Stomach (tissue), 9 donors: ENCODE data around the gene NUP133. TPM values are rescaled to one million over a fixed set of nuclear protein-coding genes. Genes with fewer than 3 reads are reported as not detected.

Source experiments
- DNase-seq, 2 donors: peaks; one replicate each; pipeline versions ENCODE4 v3.0.0 to v3.0.0-alpha.2; 2013 to 2019
- H3K27ac ChIP-seq, 5 donors: fragments of 200-600 bp in 4 of 5; sonication (generic) in 4 of 5; one replicate each; pipeline ENCODE4 v1.5.1; 2013 to 2019; ENCODE audit warnings: mild to moderate bottlenecking in 1 of 5, moderate library complexity in 1 of 5
- H3K27me3 ChIP-seq, 3 donors: fragments of 200-600 bp; sonication (generic); one replicate each; pipeline ENCODE4 v1.5.1; 2017 to 2019; ENCODE audit warnings: mixed run types in 1 of 3
- H3K36me3 ChIP-seq, 4 donors: fragments of 200-600 bp; sonication (generic); 1 replicate in 3 of 4; 2 replicates in 1 of 4; pipeline ENCODE4 v1.5.1; 2016 to 2019
- H3K4me1 ChIP-seq, 4 donors: fragments of 200-600 bp; sonication (generic); one replicate each; pipeline ENCODE4 v1.5.1; 2016 to 2019
- H3K4me3 ChIP-seq, 4 donors: fragments of 200-600 bp; sonication (generic) in 3 of 4; one replicate each; pipeline ENCODE4 v1.5.1; 2016 to 2019; ENCODE audit warnings: mild to moderate bottlenecking in 1 of 4
- H3K9me3 ChIP-seq, 4 donors: fragments of 200-600 bp; sonication (generic); one replicate each; pipeline ENCODE4 v1.5.1; 2016 to 2019
- CTCF ChIP-seq, 7 experiments: fragments of 450-650 bp in 4 of 7; fragments of 200-600 bp in 3 of 7; sonication (generic) in 3 of 7; IDR thresholded peaks; one replicate each; pipeline ENCODE4 v1.5.1; 2016 to 2019; ENCODE audit warnings: antibody characterized with exemption in 7 of 7, control low read depth in 2 of 7, mild to moderate bottlenecking in 1 of 7
- EP300 ChIP-seq: sonication (generic); formaldehyde crosslinking; IDR thresholded peaks from one replicate; pipeline ENCODE4 v1.6.1; 2017; ENCODE audit warnings: antibody characterized with exemption
- POLR2A ChIP-seq, 4 donors: fragments of 450-650 bp; IDR thresholded peaks; one replicate each; pipeline ENCODE4 v1.6.1; 2016; ENCODE audit warnings: antibody characterized with exemption in 4 of 4, control low read depth in 2 of 4, mild to moderate bottlenecking in 1 of 4, moderate library complexity in 1 of 4
- POLR2AphosphoS5 ChIP-seq, 3 donors: sonication (generic); formaldehyde crosslinking; IDR thresholded peaks; one replicate each; pipeline ENCODE4 v1.6.1; 2016; ENCODE audit warnings: antibody characterized with exemption in 3 of 3
- WGBS, 5 donors: extraction: QIAGEN DNeasy Blood & Tissue Kit in 3 of 5; methylation state at CpG; one replicate each; pipeline versions ENCODE4 v1.1.5 to v1.1.7; 2013 to 2018; 5-methylcytosine and 5-hydroxymethylcytosine counted together
- intact Hi-C: fragments of 100-400 bp; cut with DNase I; formaldehyde crosslinking; loops from one replicate; pipeline ENCODE4 v1.15.1; 2023; ENCODE audit warnings: low total_unique reads
- polyA plus RNA-seq, 3 donors: library from polyadenylated mRNA; stranded (reverse); fragments of 200-250 nt; gene quantifications; one replicate each; pipeline ENCODE4 v1.2.3, GENCODE V29; 2013
- total RNA-seq, 5 donors: library from RNA; depleted of rRNA; stranded (reverse); fragments of >200 nt; gene quantifications; one replicate each; pipeline versions ENCODE4 v1.1.0 to v1.2.3, GENCODE V29; 2014 to 2016
- donor health status: healthy with polysubstance abuse.
- donor health status: Bipolar disorder and iron deficiency.
- donor health status: healthy.

The NUP133 gene
- total and polyA plus RNA-seq, 8 donors, result 5.5 to 74.7 (median 17.0) TPM

DNA sequence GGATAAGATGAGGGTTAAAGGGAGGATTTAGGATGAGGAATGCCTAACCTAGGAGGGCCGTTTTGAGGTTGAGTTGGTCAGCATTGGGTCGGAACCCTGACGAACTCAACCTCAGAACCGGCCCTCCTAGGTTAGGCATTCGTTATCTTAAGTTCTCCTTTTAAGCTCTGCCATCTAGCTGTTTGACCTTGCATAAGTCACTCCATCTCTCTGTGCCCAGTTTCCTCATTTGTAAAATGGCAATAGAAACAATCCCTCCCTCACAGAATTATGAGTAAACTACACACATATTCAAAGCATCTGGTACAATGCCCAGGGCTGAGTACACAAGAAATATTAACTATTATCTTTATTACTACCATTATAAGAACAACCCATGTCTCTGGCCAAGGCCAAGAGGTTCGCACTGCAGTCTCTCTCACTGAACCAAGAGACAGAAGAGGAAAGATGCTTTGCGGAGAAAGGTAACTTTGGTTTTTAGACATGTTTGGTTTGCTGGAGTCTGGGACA is 45.5 kb upstream of the NUP133 start:
- no peak overlapping the region for H3K27ac ChIP-seq
- TF ChIP-seq CTCF (IDR thresholded peaks at IDR 0.05), result no peak
- no peak for TF ChIP-seq POLR2A (IDR thresholded peaks at IDR 0.05)
- no peak for TF ChIP-seq EP300
- TF ChIP-seq POLR2AphosphoS5 (IDR thresholded peaks at IDR 0.05), result no peak
- no peaks in the 10 kb centered on the region for H3K27me3 ChIP-seq
- intact Hi-C loops, result no loop called here
- DNase-seq, result no peak
- peaks cover 0 to 5% (median 5%) of the 10 kb centered on the region in 4 donors for H3K36me3 ChIP-seq
- peaks cover 16 to 88% (median 51%) of the 10 kb centered on the region in 4 donors for H3K4me1 ChIP-seq
- WGBS, 5 donors, result 76 to 85% (median 82%) methylated on average over 7 of the region's 7 CpGs
- no peaks in the 10 kb centered on the region for H3K9me3 ChIP-seq
- no peak overlapping the region for H3K4me3 ChIP-seq

DNA sequence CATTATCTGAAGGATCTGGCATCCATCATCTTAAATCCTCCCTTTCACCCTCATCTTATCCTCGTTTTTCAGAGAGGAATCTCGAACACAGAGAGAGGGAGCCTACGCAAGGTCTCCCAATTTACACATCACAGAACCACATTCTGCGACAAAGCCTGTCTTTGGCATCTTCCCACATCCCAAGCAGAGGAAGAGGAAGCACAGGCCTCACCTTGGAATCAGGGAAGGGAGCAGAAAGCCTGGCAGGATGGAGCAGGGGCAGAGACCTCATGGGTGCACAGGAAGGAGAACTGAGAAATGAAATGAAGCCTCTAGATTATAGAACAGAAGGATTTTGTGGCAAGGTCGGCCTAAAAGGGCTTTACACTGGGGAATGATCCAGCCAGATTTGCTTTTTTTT is 44.6 kb upstream of the NUP133 start:
- 73 to 87% (median 85%) methylated on average over 5 of the region's 5 CpGs for WGBS, 5 donors
- Histone ChIP-seq H3K4me3 (no peak overlapping the region), H3K9me3 (no peaks in the 10 kb centered on the region), H3K36me3 (peaks cover 0 to 14% (median 13%) of the 10 kb centered on the region in 4 donors), H3K27ac (no peak overlapping the region), H3K4me1 (peaks cover 16 to 85% (median 50%) of the 10 kb centered on the region in 4 donors), H3K27me3 (no peaks in the 10 kb centered on the region)
- TF ChIP-seq POLR2AphosphoS5 (IDR thresholded peaks at IDR 0.05) (no peak), POLR2A (IDR thresholded peaks at IDR 0.05) (no peak), CTCF (IDR thresholded peaks at IDR 0.05) (no peak), EP300 (no peak)
- intact Hi-C loops, result no loop called here
- no peak for DNase-seq

DNA sequence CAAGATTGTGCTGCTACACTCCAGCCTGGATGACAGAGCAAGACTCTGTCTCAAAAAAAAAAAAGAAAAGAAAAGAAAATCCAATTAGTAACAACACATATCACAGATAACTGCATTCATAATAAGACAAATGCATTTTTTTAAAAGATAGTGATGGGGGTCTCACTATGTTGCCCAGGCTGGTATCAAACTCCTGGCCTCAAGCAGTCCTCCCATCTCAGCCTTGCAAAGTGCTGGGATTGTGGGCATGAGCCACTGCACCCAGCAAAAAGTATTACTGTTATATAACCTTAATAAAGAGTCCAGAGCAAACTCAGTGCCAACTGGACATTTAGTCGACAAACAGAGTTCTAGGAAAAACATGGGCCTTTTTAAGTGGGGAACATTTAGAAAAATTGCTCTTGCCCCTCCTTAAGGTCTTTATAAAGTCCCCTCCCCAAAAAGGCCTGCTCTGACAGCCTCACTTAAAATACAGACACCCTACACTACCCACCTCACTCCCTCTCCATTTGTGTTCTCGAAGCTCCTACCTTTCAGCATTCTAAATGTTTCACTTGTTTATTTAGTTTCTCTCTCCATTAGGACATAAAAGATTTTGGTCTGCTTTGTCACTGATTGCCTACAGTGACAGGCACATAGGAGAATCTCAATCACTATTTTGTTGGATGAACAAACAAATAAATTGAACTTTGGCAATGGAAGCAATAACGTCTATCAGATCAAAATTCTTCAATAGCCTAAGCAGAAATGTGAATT is 42.8 kb upstream of the NUP133 start:
- Histone ChIP-seq H3K9me3 (no peaks in the 10 kb centered on the region), H3K4me3 (no peak overlapping the region), H3K36me3 (peaks cover 9 to 32% (median 30%) of the 10 kb centered on the region in 4 donors), H3K27ac (peak overlapping the region in 1 of 5 donors; percentile 47), H3K4me1 (peaks cover 6 to 68% (median 34%) of the 10 kb centered on the region in 4 donors), H3K27me3 (no peaks in the 10 kb centered on the region)
- DNase-seq, result no peak
- no peak for TF ChIP-seq EP300
- no peak for TF ChIP-seq POLR2AphosphoS5 (IDR thresholded peaks at IDR 0.05)
- no peak for TF ChIP-seq CTCF (IDR thresholded peaks at IDR 0.05)
- no peak for TF ChIP-seq POLR2A (IDR thresholded peaks at IDR 0.05)
- intact Hi-C loops, result no loop called here
- WGBS, 5 donors, result 52 to 69% (median 62%) methylated on average over 3 of the region's 3 CpGs

- H3K4me1 ChIP-seq, result peaks cover 6 to 36% (median 19%) of the 10 kb centered on the region in 4 donors
- no peak overlapping the region for H3K27ac ChIP-seq
- no peak overlapping the region for H3K4me3 ChIP-seq
- TF ChIP-seq CTCF (IDR thresholded peaks at IDR 0.05) (no peak), POLR2AphosphoS5 (IDR thresholded peaks at IDR 0.05) (no peak), EP300 (no peak), POLR2A (IDR thresholded peaks at IDR 0.05) (no peak)
- H3K27me3 ChIP-seq, result no peaks in the 10 kb centered on the region
- H3K36me3 ChIP-seq, result peaks cover 21 to 63% (median 59%) of the 10 kb centered on the region in 4 donors
- no peaks in the 10 kb centered on the region for H3K9me3 ChIP-seq
- intact Hi-C loops, result no loop called here
- WGBS, 5 donors, result 93 to 99% (median 95%) methylated on average over 7 of the region's 7 CpGs
- DNase-seq, result no peak
These were observed 39.4 kb upstream of the NUP133 start for GRCh38 chr1:229547542-229547941.
